ENCODE results near the gene FAAP24. TPM values are rescaled to one million over a fixed set of nuclear protein-coding genes. Genes with fewer than 3 reads are reported as not detected.
"Not testable (repeated sequence)": the region's sequence is repeated elsewhere in the genome, so short reads cannot be mapped to it uniquely, and the experiment has no call there.

Gene FAAP24
- total and polyA plus RNA-seq, 7 experiments from 2014 or later, result 0.71 to 7.2 (median 2.5) TPM

DNA sequence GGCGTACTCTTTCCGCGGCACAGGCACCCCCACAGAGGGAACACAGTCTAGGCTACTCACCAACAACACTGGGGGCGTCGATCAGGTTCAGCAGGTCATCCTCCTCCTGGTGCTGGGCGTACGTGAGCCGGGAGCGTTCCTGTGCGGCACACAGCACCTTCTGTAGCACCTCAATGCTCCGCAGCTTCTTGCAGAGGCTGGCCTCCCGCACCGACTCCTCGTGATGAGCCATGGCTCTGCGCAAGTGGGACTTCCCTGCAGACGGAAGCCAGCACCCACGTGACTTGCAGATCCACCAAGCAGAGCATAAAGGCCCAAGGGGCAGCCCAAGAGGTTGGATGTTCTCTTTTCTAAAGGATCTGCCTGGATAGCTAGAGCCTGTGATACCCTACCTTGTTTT is 23.9 kb downstream of the FAAP24 start:
- H3K36me3 Mint-ChIP-seq; CTCF ChIA-PET; H3K4me3 Mint-ChIP-seq; intact Hi-C loops (cut with micrococcal nuclease); H3K27ac Mint-ChIP-seq; H3K4me1 ChIP-seq (ENCODE audit: control insufficient read depth in 2 of 2, insufficient read depth in 2 of 2, low read length in 2 of 2); ATAC-seq; DNase-seq; H3K36me3 ChIP-seq (ENCODE audit: control insufficient read depth in 2 of 3, insufficient read depth in 3 of 3, low read length in 3 of 3); H3K27me3 ChIP-seq (ENCODE audit: control insufficient read depth in 2 of 2, insufficient read depth in 2 of 2, low read length in 2 of 2); POLR2A ChIA-PET; H3K4me3 ChIP-seq (ENCODE audit: low read length); H3K9me3 Mint-ChIP-seq; H3K27ac ChIP-seq (ENCODE audit: low read depth, low read length); H3K27me3 Mint-ChIP-seq; H3K9me3 ChIP-seq (ENCODE audit: control insufficient read depth in 2 of 3, low read length in 3 of 3): not testable (repeated sequence)
- peaks cover 15 to 27% (median 23%) of the 10 kb centered on the region in 7 donors for H3K4me1 Mint-ChIP-seq

DNA sequence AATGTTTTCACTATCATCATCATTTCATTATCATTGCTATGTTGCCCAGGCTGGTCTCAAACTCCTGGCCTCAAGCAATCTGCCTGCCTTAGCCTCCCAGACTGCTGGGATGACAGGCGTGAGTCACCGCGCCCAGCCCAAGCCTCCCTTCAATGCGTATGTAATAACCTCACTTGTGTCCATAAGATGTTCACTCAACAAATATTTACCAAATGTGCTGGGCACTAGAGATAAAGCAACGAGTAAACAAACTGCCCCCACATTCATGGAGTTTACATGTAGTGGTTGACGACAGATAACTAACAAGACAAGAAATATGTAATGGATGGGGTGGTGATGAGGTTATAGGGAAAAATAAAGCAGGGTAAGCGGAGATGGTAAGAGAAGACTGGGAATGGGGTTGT is 25.0 kb downstream of the FAAP24 start:
- intact Hi-C loops (cut with micrococcal nuclease); ATAC-seq; H3K4me3 Mint-ChIP-seq; DNase-seq; POLR2A ChIA-PET; H3K36me3 ChIP-seq (ENCODE audit: control insufficient read depth in 2 of 3, insufficient read depth in 3 of 3, low read length in 3 of 3); CTCF ChIA-PET; H3K4me1 ChIP-seq (ENCODE audit: control insufficient read depth in 2 of 2, insufficient read depth in 2 of 2, low read length in 2 of 2); H3K27me3 ChIP-seq (ENCODE audit: control insufficient read depth in 2 of 2, insufficient read depth in 2 of 2, low read length in 2 of 2); H3K27me3 Mint-ChIP-seq; H3K27ac ChIP-seq (ENCODE audit: low read depth, low read length); H3K4me3 ChIP-seq (ENCODE audit: low read length); H3K9me3 ChIP-seq (ENCODE audit: control insufficient read depth in 2 of 3, low read length in 3 of 3); H3K36me3 Mint-ChIP-seq; H3K9me3 Mint-ChIP-seq: not testable (repeated sequence)
- Mint-ChIP-seq H3K4me1 (peaks cover 10 to 22% (median 16%) of the 10 kb centered on the region in 7 donors), H3K27ac (peak overlapping the region in 1 of 9 donors; percentile 45)

DNA sequence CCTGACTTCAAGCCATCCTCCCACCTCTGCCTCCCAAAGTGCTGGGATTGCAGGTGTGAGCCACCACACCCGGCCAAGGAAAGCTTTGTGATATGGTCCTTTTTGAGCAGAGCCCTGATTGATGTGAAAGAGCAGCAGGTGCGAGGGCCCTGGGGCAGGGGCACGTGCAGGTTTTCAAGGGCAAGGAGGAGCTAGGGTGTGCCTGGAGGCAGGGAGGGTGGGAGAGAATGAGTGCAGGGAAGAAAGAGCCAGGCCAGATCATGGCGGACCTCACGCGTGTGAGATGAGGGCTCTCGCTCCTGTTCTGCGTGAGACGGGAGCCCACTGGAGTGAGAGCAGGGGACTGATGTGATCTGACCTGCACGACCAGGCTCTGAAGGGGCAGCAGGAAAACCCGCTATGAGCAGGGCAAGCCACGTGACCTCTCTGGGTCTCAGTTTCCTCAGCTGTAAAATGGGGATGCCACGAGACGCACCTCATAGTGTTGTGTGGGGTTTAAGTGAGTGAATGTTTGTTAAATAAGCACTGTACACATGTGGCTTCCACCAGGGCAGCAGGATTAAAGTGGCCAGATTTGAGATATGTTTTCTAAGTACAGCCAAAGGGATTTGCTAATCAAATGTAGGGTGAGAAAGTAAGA is 25.8 kb downstream of the FAAP24 start:
- peaks cover 3% of the 10 kb centered on the region in 2 donors for H3K4me1 ChIP-seq (ENCODE audit: control insufficient read depth in 2 of 2, insufficient read depth in 2 of 2, low read length in 2 of 2)
- H3K27ac ChIP-seq (ENCODE audit: low read depth, low read length), result no peak overlapping the region
- Mint-ChIP-seq H3K9me3 (peaks cover 0 to 1% (median 0%) of the 10 kb centered on the region in 11 donors), H3K4me1 (peaks cover 10 to 22% (median 16%) of the 10 kb centered on the region in 7 donors), H3K4me3 (no peak overlapping the region), H3K27me3 (peaks cover 0 to 5% (median 0%) of the 10 kb centered on the region in 5 donors), H3K36me3 (no peaks in the 10 kb centered on the region), H3K27ac (peak overlapping the region in 4 of 9 donors; percentile 32 to 70 (median 56))
- H3K9me3 ChIP-seq (ENCODE audit: control insufficient read depth in 2 of 3, low read length in 3 of 3), result no peaks in the 10 kb centered on the region
- ChIA-PET POLR2A (no interaction called here), CTCF (no interaction called here)
- intact Hi-C loops (cut with micrococcal nuclease), result no loop called here
- DNase-seq, result no peak
- H3K4me3 ChIP-seq (ENCODE audit: low read length), result no peak overlapping the region
- no peak for ATAC-seq
- H3K27me3 ChIP-seq (ENCODE audit: control insufficient read depth in 2 of 2, insufficient read depth in 2 of 2, low read length in 2 of 2), result no peaks in the 10 kb centered on the region
- no peaks in the 10 kb centered on the region for H3K36me3 ChIP-seq (ENCODE audit: control insufficient read depth in 2 of 3, insufficient read depth in 3 of 3, low read length in 3 of 3)

DNA sequence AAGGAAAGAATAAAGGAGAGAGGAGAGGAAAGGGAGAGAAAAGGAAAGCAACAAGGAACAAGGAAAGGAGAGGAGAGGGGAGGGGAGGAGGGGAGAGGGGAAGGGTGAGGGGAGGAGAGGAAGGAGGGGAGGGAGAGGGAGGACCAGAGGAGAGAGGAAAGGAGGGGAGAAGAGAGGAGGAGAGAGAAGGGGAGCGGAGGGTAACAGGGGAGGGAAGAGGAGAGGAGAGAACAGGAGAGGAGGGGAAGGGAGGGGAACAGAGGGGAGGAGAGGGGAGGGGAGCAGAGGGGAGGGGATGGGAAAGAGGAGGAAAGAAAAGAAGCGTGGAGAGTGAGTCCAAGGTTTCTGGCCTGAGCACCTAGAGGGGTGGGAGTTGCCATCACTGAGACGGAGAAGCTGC is 26.7 kb downstream of the FAAP24 start:
- Mint-ChIP-seq H3K4me3 (peak overlapping the region in 1 of 10 donors; percentile 32), H3K27me3 (peaks cover 0 to 5% (median 0%) of the 10 kb centered on the region in 5 donors), H3K36me3 (no peaks in the 10 kb centered on the region), H3K4me1 (peaks cover 10 to 22% (median 16%) of the 10 kb centered on the region in 7 donors), H3K27ac (peak overlapping the region in 6 of 9 donors; percentile 20 to 62 (median 54)), H3K9me3 (peaks cover 0 to 1% (median 0%) of the 10 kb centered on the region in 11 donors)
- CTCF ChIA-PET, result no interaction called here
- no peak for ATAC-seq
- Histone ChIP-seq H3K9me3 (ENCODE audit: control insufficient read depth in 2 of 3, low read length in 3 of 3) (no peaks in the 10 kb centered on the region), H3K4me3 (ENCODE audit: low read length) (no peak overlapping the region), H3K27me3 (ENCODE audit: control insufficient read depth in 2 of 2, insufficient read depth in 2 of 2, low read length in 2 of 2) (no peaks in the 10 kb centered on the region), H3K36me3 (ENCODE audit: control insufficient read depth in 2 of 3, insufficient read depth in 3 of 3, low read length in 3 of 3) (no peaks in the 10 kb centered on the region), H3K4me1 (ENCODE audit: control insufficient read depth in 2 of 2, insufficient read depth in 2 of 2, low read length in 2 of 2) (peaks cover 3% of the 10 kb centered on the region in 2 donors), H3K27ac (ENCODE audit: low read depth, low read length) (no peak overlapping the region)
- no peak for DNase-seq
- intact Hi-C loops (cut with micrococcal nuclease), result no loop called here
- POLR2A ChIA-PET, result no interaction called here

DNA sequence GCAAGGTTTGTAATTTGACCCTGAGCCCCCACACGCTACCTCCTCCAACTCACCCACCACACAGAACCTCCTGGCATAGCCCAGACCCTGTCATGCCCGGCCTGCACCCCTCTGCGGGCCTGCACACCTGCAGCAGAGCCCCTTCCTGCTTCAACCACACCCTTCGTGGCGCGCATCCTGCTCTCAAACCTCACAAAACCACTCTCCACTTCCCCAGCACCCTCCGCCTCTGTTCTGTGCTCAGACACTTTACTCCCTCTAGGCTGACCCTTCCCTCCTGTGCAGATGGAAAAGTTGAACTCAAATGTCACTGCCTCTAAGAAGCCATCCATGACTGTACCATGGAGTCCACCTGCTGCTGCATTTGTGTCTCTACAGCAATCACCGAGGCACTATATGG is 28.5 kb downstream of the FAAP24 start:
- ATAC-seq (peak; percentile 27), DNase-seq (peak in 7 of 9 donors; percentile 11 to 29 (median 24))
- no peaks in the 10 kb centered on the region for H3K9me3 ChIP-seq (ENCODE audit: control insufficient read depth in 2 of 3, low read length in 3 of 3)
- Mint-ChIP-seq H3K27me3 (peaks cover 0 to 5% (median 0%) of the 10 kb centered on the region in 5 donors), H3K36me3 (no peaks in the 10 kb centered on the region), H3K9me3 (peaks cover 0 to 1% (median 0%) of the 10 kb centered on the region in 11 donors), H3K4me3 (peak overlapping the region; percentile 21 to 82 (median 59)), H3K4me1 (peaks cover 10 to 22% (median 16%) of the 10 kb centered on the region in 7 donors), H3K27ac (peak overlapping the region in 8 of 9 donors; percentile 14 to 84 (median 58))
- no peak overlapping the region for H3K27ac ChIP-seq (ENCODE audit: low read depth, low read length)
- H3K4me3 ChIP-seq (ENCODE audit: low read length), result no peak overlapping the region
- no peaks in the 10 kb centered on the region for H3K36me3 ChIP-seq (ENCODE audit: control insufficient read depth in 2 of 3, insufficient read depth in 3 of 3, low read length in 3 of 3)
- H3K4me1 ChIP-seq (ENCODE audit: control insufficient read depth in 2 of 2, insufficient read depth in 2 of 2, low read length in 2 of 2), result peaks cover 3% of the 10 kb centered on the region in 2 donors
- intact Hi-C loops (cut with micrococcal nuclease), result no loop called here
- POLR2A ChIA-PET, result no interaction called here
- H3K27me3 ChIP-seq (ENCODE audit: control insufficient read depth in 2 of 2, insufficient read depth in 2 of 2, low read length in 2 of 2), result no peaks in the 10 kb centered on the region
- CTCF ChIA-PET, result no interaction called here

DNA sequence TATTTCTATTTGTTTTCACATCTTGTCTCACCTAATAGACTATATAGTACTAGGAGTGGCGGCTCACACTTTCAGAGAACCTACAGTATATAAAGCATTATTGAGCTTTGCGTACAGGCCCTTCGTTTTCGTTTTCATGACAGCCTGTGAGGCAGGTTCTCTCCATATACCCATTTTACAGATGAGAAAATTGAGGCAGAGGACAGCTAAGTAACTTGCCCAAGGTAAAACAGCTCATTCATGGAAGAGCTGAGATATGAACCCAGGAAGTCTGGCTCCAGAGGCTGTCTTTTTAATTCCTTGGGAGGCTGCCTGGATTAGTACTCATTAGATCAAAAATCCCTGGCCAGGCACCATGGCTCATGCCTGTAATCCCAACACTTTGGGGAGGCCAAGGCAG is 28.9 kb downstream of the FAAP24 start:
- no peak overlapping the region for H3K4me3 ChIP-seq (ENCODE audit: low read length)
- peak overlapping the region in 7 of 10 donors; percentile 27 to 82 (median 62) for H3K4me3 Mint-ChIP-seq
- peaks cover 0 to 1% (median 0%) of the 10 kb centered on the region in 11 donors for H3K9me3 Mint-ChIP-seq
- H3K27ac ChIP-seq (ENCODE audit: low read depth, low read length), result no peak overlapping the region
- H3K36me3 ChIP-seq (ENCODE audit: control insufficient read depth in 2 of 3, insufficient read depth in 3 of 3, low read length in 3 of 3), result no peaks in the 10 kb centered on the region
- no peaks in the 10 kb centered on the region for H3K27me3 ChIP-seq (ENCODE audit: control insufficient read depth in 2 of 2, insufficient read depth in 2 of 2, low read length in 2 of 2)
- ATAC-seq, result no peak
- ChIA-PET POLR2A (no interaction called here), CTCF (no interaction called here)
- H3K9me3 ChIP-seq (ENCODE audit: control insufficient read depth in 2 of 3, low read length in 3 of 3), result no peaks in the 10 kb centered on the region
- peaks cover 3% of the 10 kb centered on the region in 2 donors for H3K4me1 ChIP-seq (ENCODE audit: control insufficient read depth in 2 of 2, insufficient read depth in 2 of 2, low read length in 2 of 2)
- H3K27me3 Mint-ChIP-seq, result peaks cover 0 to 5% (median 0%) of the 10 kb centered on the region in 5 donors
- no peak for DNase-seq
- intact Hi-C loops (cut with micrococcal nuclease), result no loop called here
- H3K27ac Mint-ChIP-seq, result peak overlapping the region in 5 of 9 donors; percentile 14 to 84 (median 70)
- H3K4me1 Mint-ChIP-seq, result peaks cover 10 to 22% (median 16%) of the 10 kb centered on the region in 7 donors
- H3K36me3 Mint-ChIP-seq, result no peaks in the 10 kb centered on the region
